DMS53 (cell line): ENCODE results near the gene IL3RA.
"Not testable (repeated sequence)": the region's sequence is repeated elsewhere in the genome, so short reads cannot be mapped to it uniquely, and the experiment has no call there.

ENCODE experiments used
- DNase-seq: peaks from one replicate; lab custom pipeline; 2025; lab: John Stamatoyannopoulos, UW

IL3RA gene

GRCh38 chrX:1425381-1425780 lies 88.8 kb downstream of the IL3RA start:
- no peak for DNase-seq

GRCh38 chrX:1426321-1426720 lies 89.7 kb downstream of the IL3RA start:
- not testable (repeated sequence) for DNase-seq

- DNase-seq, result no peak
Observed at GRCh38 chrX:1427756-1428155, 91.2 kb downstream of the IL3RA start.

- no peak for DNase-seq
Observed at GRCh38 chrX:1430451-1430850, 93.9 kb downstream of the IL3RA start.
